Stomach (tissue), 9 donors: ENCODE data around the gene GABRB3. TPM values are rescaled to one million over a fixed set of nuclear protein-coding genes. Genes with fewer than 3 reads are reported as not detected.

Experiments used
- DNase-seq, 2 donors: peaks; one replicate each; pipeline versions ENCODE4 v3.0.0 to v3.0.0-alpha.2; 2013 to 2019
- H3K27ac ChIP-seq, 5 donors: fragments of 200-600 bp in 4 of 5; sonication (generic) in 4 of 5; one replicate each; pipeline ENCODE4 v1.5.1; 2013 to 2019; ENCODE audit warnings: mild to moderate bottlenecking in 1 of 5, moderate library complexity in 1 of 5
- H3K27me3 ChIP-seq, 3 donors: fragments of 200-600 bp; sonication (generic); one replicate each; pipeline ENCODE4 v1.5.1; 2017 to 2019; ENCODE audit warnings: mixed run types in 1 of 3
- H3K36me3 ChIP-seq, 4 donors: fragments of 200-600 bp; sonication (generic); 1 replicate in 3 of 4; 2 replicates in 1 of 4; pipeline ENCODE4 v1.5.1; 2016 to 2019
- H3K4me1 ChIP-seq, 4 donors: fragments of 200-600 bp; sonication (generic); one replicate each; pipeline ENCODE4 v1.5.1; 2016 to 2019
- H3K4me3 ChIP-seq, 4 donors: fragments of 200-600 bp; sonication (generic) in 3 of 4; one replicate each; pipeline ENCODE4 v1.5.1; 2016 to 2019; ENCODE audit warnings: mild to moderate bottlenecking in 1 of 4
- H3K9me3 ChIP-seq, 4 donors: fragments of 200-600 bp; sonication (generic); one replicate each; pipeline ENCODE4 v1.5.1; 2016 to 2019
- EP300 ChIP-seq: sonication (generic); formaldehyde crosslinking; IDR thresholded peaks from one replicate; pipeline ENCODE4 v1.6.1; 2017; ENCODE audit warnings: antibody characterized with exemption
- POLR2A ChIP-seq, 4 donors: fragments of 450-650 bp; IDR thresholded peaks; one replicate each; pipeline ENCODE4 v1.6.1; 2016; ENCODE audit warnings: antibody characterized with exemption in 4 of 4, control low read depth in 2 of 4, mild to moderate bottlenecking in 1 of 4, moderate library complexity in 1 of 4
- POLR2AphosphoS5 ChIP-seq, 3 donors: sonication (generic); formaldehyde crosslinking; IDR thresholded peaks; one replicate each; pipeline ENCODE4 v1.6.1; 2016; ENCODE audit warnings: antibody characterized with exemption in 3 of 3
- WGBS, 5 donors: extraction: QIAGEN DNeasy Blood & Tissue Kit in 3 of 5; methylation state at CpG; one replicate each; pipeline versions ENCODE4 v1.1.5 to v1.1.7; 2013 to 2018; 5-methylcytosine and 5-hydroxymethylcytosine counted together
- intact Hi-C: fragments of 100-400 bp; cut with DNase I; formaldehyde crosslinking; loops from one replicate; pipeline ENCODE4 v1.15.1; 2023; ENCODE audit warnings: low total_unique reads
- polyA plus RNA-seq, 3 donors: library from polyadenylated mRNA; stranded (reverse); fragments of 200-250 nt; gene quantifications; one replicate each; pipeline ENCODE4 v1.2.3, GENCODE V29; 2013
- total RNA-seq, 5 donors: library from RNA; depleted of rRNA; stranded (reverse); fragments of >200 nt; gene quantifications; one replicate each; pipeline versions ENCODE4 v1.1.0 to v1.2.3, GENCODE V29; 2014 to 2016
- TF ChIP-seq, protein P1 (sequence below), 7 experiments: fragments of 450-650 bp in 4 of 7; fragments of 200-600 bp in 3 of 7; sonication (generic) in 3 of 7; IDR thresholded peaks; one replicate each; pipeline ENCODE4 v1.5.1; 2016 to 2019; ENCODE audit warnings: antibody characterized with exemption in 7 of 7, control low read depth in 2 of 7, mild to moderate bottlenecking in 1 of 7
- donor health status: healthy with polysubstance abuse.
- donor health status: Bipolar disorder and iron deficiency.
- donor health status: healthy.

Gene GABRB3
- total and polyA plus RNA-seq, 8 donors = 1.5 to 14.6 (median 6.1) TPM; not detected in 2

DNA sequence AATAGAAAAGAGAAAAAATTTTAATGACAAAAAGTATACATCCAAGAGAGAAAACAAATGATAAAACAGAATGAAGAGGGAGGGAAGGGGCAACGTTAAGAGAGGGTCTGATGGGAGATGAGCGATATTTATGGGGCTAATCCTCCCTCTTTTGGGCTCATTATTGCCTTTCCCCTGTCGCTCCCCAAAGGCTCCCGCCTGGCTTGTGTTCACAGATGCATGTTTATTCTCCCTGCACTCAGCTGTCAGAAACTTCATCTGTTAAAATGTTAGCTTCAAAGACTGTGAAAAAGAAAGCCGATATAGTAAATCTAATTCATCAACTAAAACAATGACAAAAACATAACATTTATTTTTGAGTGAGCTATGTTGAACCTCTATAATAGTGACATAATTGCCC is 74.3 kb downstream of the GABRB3 start:
- no peak overlapping the region for H3K27ac ChIP-seq
- H3K9me3 ChIP-seq = peaks cover 0 to 36% (median 16%) of the 10 kb centered on the region in 4 donors
- H3K36me3 ChIP-seq = no peaks in the 10 kb centered on the region

DNA sequence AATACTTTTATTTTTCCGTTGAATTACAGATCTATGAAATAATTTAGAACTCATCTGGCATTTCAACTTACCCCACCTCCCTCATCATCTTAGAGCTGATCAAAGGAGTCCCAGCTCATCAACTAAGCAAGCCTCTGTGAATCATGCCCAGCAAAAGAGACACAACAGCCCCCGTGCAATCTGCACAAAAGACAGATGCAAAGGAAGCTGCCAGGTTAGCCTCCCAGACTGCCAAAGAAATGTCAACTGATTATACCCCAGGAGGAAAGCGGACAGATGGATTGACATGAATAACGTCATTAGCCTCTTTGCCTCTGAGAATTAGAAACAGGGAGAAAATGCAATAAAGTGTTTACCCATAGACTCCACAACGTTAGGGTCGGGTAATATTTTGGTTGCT is 75.0 kb downstream of the GABRB3 start:
- Histone ChIP-seq H3K36me3 (no peaks in the 10 kb centered on the region), H3K27me3 (no peaks in the 10 kb centered on the region), H3K4me3 (no peak overlapping the region), H3K4me1 (no peaks in the 10 kb centered on the region), H3K27ac (no peak overlapping the region), H3K9me3 (peaks cover 0 to 35% (median 17%) of the 10 kb centered on the region in 4 donors)
- DNase-seq = no peak
- 60 to 76% (median 72%) methylated on average over 6 of the region's 6 CpGs for WGBS, 5 donors
- intact Hi-C loops = no loop called here
- TF ChIP-seq EP300 (no peak), POLR2A (IDR thresholded peaks at IDR 0.05) (no peak), POLR2AphosphoS5 (IDR thresholded peaks at IDR 0.05) (no peak)
- TF ChIP-seq, protein P1, sequence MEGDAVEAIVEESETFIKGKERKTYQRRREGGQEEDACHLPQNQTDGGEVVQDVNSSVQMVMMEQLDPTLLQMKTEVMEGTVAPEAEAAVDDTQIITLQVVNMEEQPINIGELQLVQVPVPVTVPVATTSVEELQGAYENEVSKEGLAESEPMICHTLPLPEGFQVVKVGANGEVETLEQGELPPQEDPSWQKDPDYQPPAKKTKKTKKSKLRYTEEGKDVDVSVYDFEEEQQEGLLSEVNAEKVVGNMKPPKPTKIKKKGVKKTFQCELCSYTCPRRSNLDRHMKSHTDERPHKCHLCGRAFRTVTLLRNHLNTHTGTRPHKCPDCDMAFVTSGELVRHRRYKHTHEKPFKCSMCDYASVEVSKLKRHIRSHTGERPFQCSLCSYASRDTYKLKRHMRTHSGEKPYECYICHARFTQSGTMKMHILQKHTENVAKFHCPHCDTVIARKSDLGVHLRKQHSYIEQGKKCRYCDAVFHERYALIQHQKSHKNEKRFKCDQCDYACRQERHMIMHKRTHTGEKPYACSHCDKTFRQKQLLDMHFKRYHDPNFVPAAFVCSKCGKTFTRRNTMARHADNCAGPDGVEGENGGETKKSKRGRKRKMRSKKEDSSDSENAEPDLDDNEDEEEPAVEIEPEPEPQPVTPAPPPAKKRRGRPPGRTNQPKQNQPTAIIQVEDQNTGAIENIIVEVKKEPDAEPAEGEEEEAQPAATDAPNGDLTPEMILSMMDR (IDR thresholded peaks at IDR 0.05) = no peak

More for the DNA sequence above, 74.3 kb downstream of the GABRB3 start:
- no peak for DNase-seq
- TF ChIP-seq EP300 (no peak), POLR2AphosphoS5 (IDR thresholded peaks at IDR 0.05) (no peak), POLR2A (IDR thresholded peaks at IDR 0.05) (no peak)
- TF ChIP-seq, protein P1 (IDR thresholded peaks at IDR 0.05) = no peak
- intact Hi-C loops = no loop called here
- WGBS, 5 donors = 44 to 62% (median 54%) methylated on average over 5 of the region's 5 CpGs
- Histone ChIP-seq H3K4me1 (no peaks in the 10 kb centered on the region), H3K27me3 (no peaks in the 10 kb centered on the region), H3K4me3 (no peak overlapping the region)

DNA sequence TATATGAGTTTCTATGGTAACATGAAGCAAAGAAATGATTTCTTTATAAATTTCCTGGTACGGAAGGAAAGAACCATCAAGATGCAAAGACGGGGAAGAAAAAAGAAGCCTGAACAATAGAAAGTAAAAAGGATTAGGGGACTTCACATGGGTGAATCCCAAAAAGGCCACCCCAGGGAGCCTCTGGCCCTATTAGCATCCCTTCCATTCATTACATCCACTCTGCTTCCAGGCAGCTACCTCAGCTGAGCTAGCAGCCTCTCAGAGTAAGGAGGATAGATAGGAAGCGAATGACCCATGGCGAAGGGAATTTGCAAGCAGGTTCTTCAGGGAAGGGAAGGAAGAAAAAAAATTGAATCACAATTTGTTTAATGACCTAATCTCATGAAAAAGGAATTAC is 81.6 kb downstream of the GABRB3 start:
- 68 to 86% (median 80%) methylated on average over 4 of the region's 4 CpGs for WGBS, 5 donors
- TF ChIP-seq POLR2AphosphoS5 (IDR thresholded peaks at IDR 0.05) (no peak), EP300 (no peak), POLR2A (IDR thresholded peaks at IDR 0.05) (no peak)
- TF ChIP-seq, protein P1 (IDR thresholded peaks at IDR 0.05) = no peak
- H3K27me3 ChIP-seq = no peaks in the 10 kb centered on the region
- H3K27ac ChIP-seq = no peak overlapping the region
- intact Hi-C loops = no loop called here
- H3K4me3 ChIP-seq = no peak overlapping the region
- DNase-seq = no peak
- H3K4me1 ChIP-seq = no peaks in the 10 kb centered on the region
- peaks cover 0 to 28% (median 14%) of the 10 kb centered on the region in 4 donors for H3K9me3 ChIP-seq
- no peaks in the 10 kb centered on the region for H3K36me3 ChIP-seq

DNA sequence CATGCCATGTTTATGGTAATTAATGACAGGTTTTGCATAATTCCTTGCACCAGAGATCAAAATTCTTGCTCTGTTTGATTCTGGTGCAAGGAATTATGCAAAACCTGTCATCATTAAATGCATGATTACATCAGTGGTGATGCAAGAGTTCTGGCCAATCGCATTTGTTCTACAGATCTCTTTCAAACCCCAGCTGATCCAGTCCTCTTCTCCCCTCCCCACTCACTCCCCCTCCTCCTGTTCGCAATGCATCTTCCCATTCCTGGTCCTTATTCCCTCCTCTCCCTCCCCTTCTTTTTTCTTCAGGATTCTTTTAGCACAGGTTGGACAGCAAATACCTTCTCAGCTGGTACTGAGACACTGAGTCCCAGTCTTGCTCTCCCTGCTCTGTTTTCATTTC is 82.1 kb downstream of the GABRB3 start:
- no peak for DNase-seq
- Histone ChIP-seq H3K4me3 (no peak overlapping the region), H3K4me1 (no peaks in the 10 kb centered on the region), H3K27ac (no peak overlapping the region), H3K9me3 (peaks cover 0 to 25% (median 12%) of the 10 kb centered on the region in 4 donors), H3K27me3 (no peaks in the 10 kb centered on the region), H3K36me3 (no peaks in the 10 kb centered on the region)
- TF ChIP-seq EP300 = no peak
- no peak for TF ChIP-seq POLR2A (IDR thresholded peaks at IDR 0.05)
- TF ChIP-seq POLR2AphosphoS5 (IDR thresholded peaks at IDR 0.05) = no peak
- TF ChIP-seq, protein P1 (IDR thresholded peaks at IDR 0.05) = no peak
- 52 to 76% (median 72%) methylated on average over 2 of the region's 2 CpGs for WGBS, 5 donors
- intact Hi-C loops = no loop called here
